HFFc6 (cell line): Measurements from ENCODE around the gene SEL1L. TPM values are rescaled to one million over a fixed set of nuclear protein-coding genes. Genes with fewer than 3 reads are reported as not detected.

Experiments
- DNase-seq: peaks from one replicate; pipeline ENCODE4 v3.0.0-alpha.2; 2018
- H3K27ac Mint-ChIP-seq: 2 replicates; pipeline ENCODE4 v1.8.0; 2020; ENCODE audit warnings: mild to moderate bottlenecking, mixed read lengths
- H3K27me3 Mint-ChIP-seq: 2 replicates; pipeline ENCODE4 v1.8.0; 2021; ENCODE audit warnings: mild to moderate bottlenecking, moderate library complexity, mixed read lengths; ENCODE audit not compliant: insufficient read depth
- H3K36me3 Mint-ChIP-seq: 2 replicates; pipeline ENCODE4 v1.8.0; 2021; ENCODE audit warnings: low read depth, mixed read lengths
- H3K4me1 Mint-ChIP-seq: 2 replicates; pipeline ENCODE4 v1.8.0; 2020; ENCODE audit warnings: low read depth, mixed read lengths
- H3K4me3 Mint-ChIP-seq: 2 replicates; pipeline ENCODE4 v1.8.0; 2020; ENCODE audit warnings: mild to moderate bottlenecking, moderate library complexity, mixed read lengths
- H3K9me3 Mint-ChIP-seq: 2 replicates; pipeline ENCODE4 v1.8.0; 2020; ENCODE audit warnings: mild to moderate bottlenecking, mixed read lengths
- total RNA-seq, 6 experiments: library from RNA; stranded (reverse); fragmentation: NEBNext Ultra II Directional; extraction: Animal tissue kit (Norgen Biotek cat#: 25700); gene quantifications; 2 replicates in 1 of 6; 3 replicates in 5 of 6; pipeline ENCODE4 v1.2.3, GENCODE V29; 2021
- TF ChIP-seq, protein P1 (sequence below): fragments of 200-600 bp; sonication (generic); IDR thresholded peaks from 2 replicates; pipeline ENCODE4 v1.5.0; 2021; ENCODE audit warnings: antibody characterized with exemption, mild to moderate bottlenecking

SEL1L gene
- total RNA-seq, 6 experiments from 2014 or later = 84.1 to 101 (median 98.4) TPM

DNA sequence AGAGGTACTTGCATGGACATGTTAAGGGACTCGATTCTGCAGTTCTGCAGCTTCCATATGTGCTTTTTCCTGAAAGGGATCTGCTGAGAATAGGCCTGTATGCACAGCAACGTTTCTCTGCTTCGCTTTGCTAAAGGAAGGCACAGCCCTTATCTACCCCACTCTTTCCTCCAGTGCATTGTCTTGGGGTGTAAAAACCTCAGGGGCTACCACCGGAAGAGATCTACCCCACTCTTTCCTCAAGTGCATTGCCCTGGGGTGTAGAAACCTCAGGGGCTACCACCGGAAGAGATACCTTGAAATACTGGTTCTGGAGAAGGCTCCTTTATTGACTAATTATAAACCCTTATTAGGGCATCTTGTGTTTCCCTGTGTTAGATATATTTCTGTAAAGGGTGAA is 52.9 kb downstream of the SEL1L start:
- no peak overlapping the region for H3K4me3 Mint-ChIP-seq
- H3K27ac Mint-ChIP-seq = no peak overlapping the region
- TF ChIP-seq, protein P1, sequence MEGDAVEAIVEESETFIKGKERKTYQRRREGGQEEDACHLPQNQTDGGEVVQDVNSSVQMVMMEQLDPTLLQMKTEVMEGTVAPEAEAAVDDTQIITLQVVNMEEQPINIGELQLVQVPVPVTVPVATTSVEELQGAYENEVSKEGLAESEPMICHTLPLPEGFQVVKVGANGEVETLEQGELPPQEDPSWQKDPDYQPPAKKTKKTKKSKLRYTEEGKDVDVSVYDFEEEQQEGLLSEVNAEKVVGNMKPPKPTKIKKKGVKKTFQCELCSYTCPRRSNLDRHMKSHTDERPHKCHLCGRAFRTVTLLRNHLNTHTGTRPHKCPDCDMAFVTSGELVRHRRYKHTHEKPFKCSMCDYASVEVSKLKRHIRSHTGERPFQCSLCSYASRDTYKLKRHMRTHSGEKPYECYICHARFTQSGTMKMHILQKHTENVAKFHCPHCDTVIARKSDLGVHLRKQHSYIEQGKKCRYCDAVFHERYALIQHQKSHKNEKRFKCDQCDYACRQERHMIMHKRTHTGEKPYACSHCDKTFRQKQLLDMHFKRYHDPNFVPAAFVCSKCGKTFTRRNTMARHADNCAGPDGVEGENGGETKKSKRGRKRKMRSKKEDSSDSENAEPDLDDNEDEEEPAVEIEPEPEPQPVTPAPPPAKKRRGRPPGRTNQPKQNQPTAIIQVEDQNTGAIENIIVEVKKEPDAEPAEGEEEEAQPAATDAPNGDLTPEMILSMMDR = no peak
- H3K36me3 Mint-ChIP-seq = peaks cover 16% of the 10 kb centered on the region; the same call in 1 of the 2 replicates
- no peak for DNase-seq
- no peaks in the 10 kb centered on the region; the same call in 1 of the 2 replicates for H3K27me3 Mint-ChIP-seq
- H3K4me1 Mint-ChIP-seq = no peaks in the 10 kb centered on the region
- no peaks in the 10 kb centered on the region for H3K9me3 Mint-ChIP-seq

DNA sequence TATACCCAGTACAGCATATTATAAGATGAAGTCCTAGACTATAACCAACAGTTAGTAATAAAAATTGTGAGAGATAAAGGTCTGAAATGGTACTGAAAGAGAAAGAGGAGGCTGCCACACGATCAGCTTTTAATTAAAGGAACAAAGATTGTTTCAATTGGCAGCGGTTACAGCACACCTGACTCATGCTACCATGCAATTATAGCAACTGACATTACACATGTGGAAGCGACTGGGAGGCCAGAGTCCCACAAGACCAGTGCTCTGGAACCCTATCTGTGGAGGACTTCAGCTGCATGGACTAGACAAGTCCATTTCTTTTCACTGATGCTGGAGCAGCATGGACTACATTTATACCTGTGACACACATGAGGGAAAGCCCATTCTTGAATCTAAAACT is 55.2 kb downstream of the SEL1L start:
- no peaks in the 10 kb centered on the region for H3K4me1 Mint-ChIP-seq

DNA sequence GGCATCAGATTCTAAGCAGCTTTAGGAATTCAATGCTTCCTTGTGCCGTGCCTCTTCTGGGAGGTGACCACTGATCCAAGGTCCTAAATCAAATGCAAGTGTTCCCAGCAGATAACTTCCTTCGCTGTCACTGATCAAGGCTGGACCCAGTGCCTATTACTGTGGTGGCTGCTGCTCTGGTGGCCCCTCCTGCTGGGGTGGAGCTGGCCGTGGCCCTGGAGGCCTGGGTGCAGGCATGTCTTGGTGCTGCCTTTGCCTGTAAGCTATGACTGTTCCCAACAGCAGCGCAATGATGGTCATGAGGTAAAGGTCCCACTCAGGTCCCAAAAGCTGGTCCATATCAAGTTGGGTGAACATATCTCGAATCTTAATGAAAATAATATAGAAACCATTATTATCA is 56.8 kb downstream of the SEL1L start:
- Mint-ChIP-seq H3K9me3 (no peaks in the 10 kb centered on the region), H3K27me3 (no peaks in the 10 kb centered on the region; the same call in 1 of the 2 replicates), H3K36me3 (peaks cover 13% of the 10 kb centered on the region), H3K27ac (no peak overlapping the region), H3K4me1 (no peaks in the 10 kb centered on the region), H3K4me3 (no peak overlapping the region)
- TF ChIP-seq, protein P1 = no peak
- DNase-seq = no peak

More for the DNA sequence above, 55.2 kb downstream of the SEL1L start:
- no peaks in the 10 kb centered on the region for H3K9me3 Mint-ChIP-seq
- DNase-seq = no peak
- no peaks in the 10 kb centered on the region; the same call in 1 of the 2 replicates for H3K27me3 Mint-ChIP-seq
- no peak overlapping the region for H3K27ac Mint-ChIP-seq
- TF ChIP-seq, protein P1 = no peak
- peaks cover 9% of the 10 kb centered on the region; the same call in 1 of the 2 replicates for H3K36me3 Mint-ChIP-seq
- H3K4me3 Mint-ChIP-seq = no peak overlapping the region

DNA sequence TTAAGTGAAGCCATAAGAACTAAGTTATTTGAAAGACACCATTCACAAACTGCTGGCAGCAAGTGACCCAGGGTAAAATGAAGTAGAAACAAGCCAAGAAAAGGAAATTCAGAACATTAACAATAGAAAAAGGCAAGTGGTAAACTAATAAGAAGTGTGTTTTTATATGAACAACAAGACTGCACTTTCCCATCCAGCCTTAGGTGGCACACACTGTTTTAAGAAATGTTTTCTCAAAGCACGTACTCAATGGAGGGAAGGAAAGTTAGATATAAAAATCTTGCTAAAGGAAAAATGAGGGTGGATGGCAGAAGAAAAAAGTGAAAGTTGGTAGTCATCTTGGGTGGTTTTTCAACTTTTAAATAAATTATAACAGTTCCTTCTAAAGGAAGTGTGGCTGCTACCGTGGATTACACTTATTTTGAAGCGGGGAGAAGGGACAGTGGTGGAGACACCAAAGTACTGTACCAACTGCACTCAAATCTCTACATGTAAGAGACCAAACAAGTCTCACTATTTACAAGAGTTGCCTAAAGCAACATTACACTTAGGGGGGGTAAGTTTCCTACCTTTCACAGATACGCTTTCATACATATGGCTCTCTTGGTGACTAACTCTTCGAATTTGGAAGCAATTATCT is 58.8 kb downstream of the SEL1L start:
- DNase-seq = no peak
- Mint-ChIP-seq H3K36me3 (peaks cover 9% of the 10 kb centered on the region), H3K4me1 (peaks cover 6% of the 10 kb centered on the region; the same call in 1 of the 2 replicates), H3K4me3 (no peak overlapping the region), H3K27me3 (no peaks in the 10 kb centered on the region), H3K27ac (no peak overlapping the region), H3K9me3 (no peaks in the 10 kb centered on the region)
- TF ChIP-seq, protein P1 = no peak

DNA sequence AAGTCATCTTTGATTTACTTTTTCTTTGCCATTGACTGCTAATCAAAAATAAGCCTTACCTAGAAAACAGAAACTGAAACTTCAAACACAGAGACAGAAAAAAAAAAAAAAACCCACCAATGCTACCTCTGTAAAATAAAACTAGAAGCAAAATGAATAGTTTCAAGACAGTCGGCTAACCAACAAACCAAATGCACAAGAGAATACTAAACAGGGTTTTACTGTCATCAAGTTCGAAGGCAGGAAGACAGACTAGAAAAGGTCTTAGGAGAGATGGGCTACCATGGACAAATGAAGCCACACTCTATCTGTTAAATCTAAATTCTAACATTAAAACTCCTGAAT is 59.5 kb downstream of the SEL1L start:
- H3K27me3 Mint-ChIP-seq = no peaks in the 10 kb centered on the region
- TF ChIP-seq, protein P1 = no peak
- no peaks in the 10 kb centered on the region for H3K9me3 Mint-ChIP-seq
- no peak overlapping the region for H3K4me3 Mint-ChIP-seq
- H3K36me3 Mint-ChIP-seq = peaks cover 5% of the 10 kb centered on the region
- no peak for DNase-seq
- H3K4me1 Mint-ChIP-seq = peaks cover 6% of the 10 kb centered on the region; the same call in 1 of the 2 replicates
- no peak overlapping the region for H3K27ac Mint-ChIP-seq
